ENCODE measurements around the gene ALDH3A1. TPM values are rescaled to one million over a fixed set of nuclear protein-coding genes. Genes with fewer than 3 reads are reported as not detected.

ALDH3A1 gene
- total and polyA plus RNA-seq, 10 donors = 0.36 to 16.1 (median 0.77) TPM; not detected in 1

DNA sequence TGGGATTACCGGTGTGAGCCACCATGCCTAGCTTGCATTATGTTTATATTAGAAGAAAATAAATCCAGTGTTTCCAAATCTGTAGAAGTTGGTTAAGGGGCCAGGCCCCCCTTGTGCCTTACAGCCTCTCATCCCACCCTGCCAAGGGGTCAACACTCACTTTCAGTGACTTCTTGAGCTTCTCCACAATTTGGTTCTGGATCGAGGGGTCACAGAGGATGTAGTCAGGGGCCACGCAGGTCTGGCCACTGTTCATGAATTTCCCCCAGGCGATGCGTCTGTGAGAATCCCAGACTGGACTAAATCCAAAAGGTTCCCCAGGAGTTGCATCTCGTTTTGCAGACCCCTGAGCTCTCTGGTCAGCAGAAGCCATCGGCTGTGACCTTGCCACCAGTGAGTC is 7.2 kb downstream of the ALDH3A1 start:
- TF ChIP-seq POLR2AphosphoS5 (IDR thresholded peaks at IDR 0.05) (no peak), POLR2A (IDR thresholded peaks at IDR 0.05) (no peak)
- TF ChIP-seq, protein P1, sequence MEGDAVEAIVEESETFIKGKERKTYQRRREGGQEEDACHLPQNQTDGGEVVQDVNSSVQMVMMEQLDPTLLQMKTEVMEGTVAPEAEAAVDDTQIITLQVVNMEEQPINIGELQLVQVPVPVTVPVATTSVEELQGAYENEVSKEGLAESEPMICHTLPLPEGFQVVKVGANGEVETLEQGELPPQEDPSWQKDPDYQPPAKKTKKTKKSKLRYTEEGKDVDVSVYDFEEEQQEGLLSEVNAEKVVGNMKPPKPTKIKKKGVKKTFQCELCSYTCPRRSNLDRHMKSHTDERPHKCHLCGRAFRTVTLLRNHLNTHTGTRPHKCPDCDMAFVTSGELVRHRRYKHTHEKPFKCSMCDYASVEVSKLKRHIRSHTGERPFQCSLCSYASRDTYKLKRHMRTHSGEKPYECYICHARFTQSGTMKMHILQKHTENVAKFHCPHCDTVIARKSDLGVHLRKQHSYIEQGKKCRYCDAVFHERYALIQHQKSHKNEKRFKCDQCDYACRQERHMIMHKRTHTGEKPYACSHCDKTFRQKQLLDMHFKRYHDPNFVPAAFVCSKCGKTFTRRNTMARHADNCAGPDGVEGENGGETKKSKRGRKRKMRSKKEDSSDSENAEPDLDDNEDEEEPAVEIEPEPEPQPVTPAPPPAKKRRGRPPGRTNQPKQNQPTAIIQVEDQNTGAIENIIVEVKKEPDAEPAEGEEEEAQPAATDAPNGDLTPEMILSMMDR (IDR thresholded peaks at IDR 0.05 in 8 of 11, conservative IDR thresholded peaks at IDR 0.05 in 3 of 11) = no peak
- no peaks in the 10 kb centered on the region for H3K9me3 ChIP-seq
- H3K27ac ChIP-seq = no peak overlapping the region
- peaks cover 7 to 20% (median 16%) of the 10 kb centered on the region in 6 donors for H3K4me1 ChIP-seq
- no peak for DNase-seq
- H3K4me3 ChIP-seq = no peak overlapping the region
- H3K36me3 ChIP-seq = no peaks in the 10 kb centered on the region
- intact Hi-C loops (cut with DNase I; ENCODE audit: low total_unique reads) = no loop called here
- 85 to 89% (median 86%) methylated on average over 7 of the region's 7 CpGs for WGBS, 5 donors
- peaks cover 0 to 12% (median 0%) of the 10 kb centered on the region in 7 donors for H3K27me3 ChIP-seq (replicated peaks in 1 of 7)

DNA sequence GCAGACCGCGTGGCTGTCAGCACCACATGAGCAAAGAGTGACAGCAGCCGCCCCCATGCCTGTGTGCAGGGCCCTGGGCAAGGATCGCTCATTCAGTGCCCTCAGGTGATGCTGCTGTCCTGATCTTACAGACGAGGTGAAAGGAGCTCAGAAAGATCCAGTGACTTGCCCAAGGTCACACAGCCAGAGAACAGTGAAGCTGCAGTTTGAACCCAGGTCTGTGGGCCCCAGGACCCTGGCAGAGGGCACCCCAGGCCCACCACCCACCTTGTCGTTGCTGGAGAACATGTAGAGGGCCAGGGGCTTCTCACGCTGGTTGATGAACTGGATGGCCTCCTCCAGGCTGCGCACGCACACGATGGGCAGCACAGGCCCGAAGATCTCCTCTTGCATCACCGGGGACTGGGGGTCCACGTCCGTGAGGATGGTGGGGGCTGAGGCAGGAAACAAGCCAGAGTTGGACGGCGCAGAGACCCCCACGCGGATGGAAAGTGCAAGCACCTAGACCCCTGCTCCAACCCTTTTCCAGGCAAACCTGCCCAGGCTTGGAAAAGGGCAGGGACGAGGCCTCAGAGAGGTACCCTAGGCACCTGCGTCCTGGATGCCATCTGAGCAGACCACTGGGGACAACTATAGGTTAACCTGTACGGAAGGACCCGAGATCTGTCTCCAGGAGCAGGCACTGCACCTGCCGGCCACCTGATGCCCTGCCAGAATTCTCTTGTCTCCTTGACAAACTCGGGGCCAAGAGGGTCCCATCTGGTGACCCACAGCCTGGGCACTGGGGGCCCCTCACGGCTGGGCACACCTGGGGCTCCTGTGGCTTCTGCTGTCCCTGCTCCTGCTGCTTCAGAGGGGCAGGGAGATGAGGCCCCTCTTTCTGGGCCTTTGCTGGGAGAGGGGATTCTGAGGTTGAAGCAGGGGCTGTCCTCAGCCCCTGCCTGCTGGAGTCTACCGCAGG is 8.6 kb downstream of the ALDH3A1 start:
- 86 to 93% (median 90%) methylated on average over 11 to 26 of the region's 26 CpGs for WGBS, 5 donors
- Histone ChIP-seq H3K9me3 (no peaks in the 10 kb centered on the region), H3K27me3 (replicated peaks in 1 of 7) (peaks cover 0 to 1% (median 0%) of the 10 kb centered on the region in 7 donors), H3K4me3 (no peak overlapping the region), H3K4me1 (peaks cover 3 to 11% (median 5%) of the 10 kb centered on the region in 6 donors), H3K27ac (no peak overlapping the region), H3K36me3 (no peaks in the 10 kb centered on the region)
- no peak for DNase-seq
- intact Hi-C loops (cut with DNase I; ENCODE audit: low total_unique reads) = no loop called here
- TF ChIP-seq, protein P1 (IDR thresholded peaks at IDR 0.05 in 8 of 11, conservative IDR thresholded peaks at IDR 0.05 in 3 of 11) = no peak
- TF ChIP-seq POLR2AphosphoS5 (IDR thresholded peaks at IDR 0.05) (no peak), POLR2A (IDR thresholded peaks at IDR 0.05) (no peak)

DNA sequence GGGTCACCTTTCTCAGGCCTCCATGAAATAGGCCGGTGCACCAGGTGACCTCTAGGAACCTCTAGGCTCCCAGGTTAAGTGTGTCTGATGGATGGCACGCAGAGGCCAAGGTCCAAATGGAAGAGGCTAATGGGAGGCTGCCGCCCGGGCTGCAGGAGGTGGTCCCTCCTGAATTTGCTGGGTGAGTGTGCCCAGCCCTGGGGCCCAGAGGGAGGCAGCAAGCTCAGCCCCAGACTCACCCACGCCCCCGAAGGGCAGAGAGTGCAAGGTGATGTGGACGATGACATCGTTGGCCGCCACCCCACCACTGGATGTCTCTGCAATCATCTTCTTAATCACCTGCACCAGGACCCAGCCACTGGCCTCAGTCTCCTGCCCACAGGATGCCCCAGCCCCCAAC is 9.3 kb downstream of the ALDH3A1 start:
- Histone ChIP-seq H3K9me3 (no peaks in the 10 kb centered on the region), H3K4me1 (peaks cover 0 to 8% (median 0%) of the 10 kb centered on the region in 6 donors), H3K4me3 (no peak overlapping the region), H3K36me3 (no peaks in the 10 kb centered on the region), H3K27me3 (replicated peaks in 1 of 7) (no peaks in the 10 kb centered on the region), H3K27ac (no peak overlapping the region)
- TF ChIP-seq POLR2AphosphoS5 (IDR thresholded peaks at IDR 0.05) (no peak), POLR2A (IDR thresholded peaks at IDR 0.05) (no peak)
- TF ChIP-seq, protein P1 (IDR thresholded peaks at IDR 0.05 in 8 of 11, conservative IDR thresholded peaks at IDR 0.05 in 3 of 11) = no peak
- DNase-seq = no peak
- intact Hi-C loops (cut with DNase I; ENCODE audit: low total_unique reads) = no loop called here
- WGBS, 5 donors = 93 to 100% (median 95%) methylated on average over 2 to 9 of the region's 9 CpGs; no CpG with 5 or more reads in 1 of the 5 donors

DNA sequence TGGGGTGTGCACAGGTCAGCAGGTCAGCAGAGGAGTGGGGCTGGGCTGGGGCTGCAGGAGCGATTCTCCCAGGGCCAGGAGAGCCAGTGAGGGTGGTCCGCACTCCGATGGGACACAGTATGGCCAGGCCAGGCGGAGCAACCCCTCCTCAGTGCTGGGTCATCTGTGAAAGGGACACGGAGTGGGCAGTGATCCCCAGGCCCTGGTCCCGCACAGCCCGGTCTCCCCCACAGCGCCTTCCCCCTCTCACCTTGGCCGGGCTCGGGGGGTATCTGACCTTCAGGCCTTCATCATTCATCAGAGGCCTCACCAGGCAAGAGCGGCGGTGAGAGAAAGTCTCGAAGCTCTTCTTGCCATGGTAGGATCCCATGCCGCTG is 10.0 kb downstream of the ALDH3A1 start:
- intact Hi-C loops (cut with DNase I; ENCODE audit: low total_unique reads) = no loop called here
- no peaks in the 10 kb centered on the region for H3K9me3 ChIP-seq
- no peak overlapping the region for H3K27ac ChIP-seq
- H3K27me3 ChIP-seq (replicated peaks in 1 of 7) = no peaks in the 10 kb centered on the region
- no peak for DNase-seq
- no peak overlapping the region for H3K4me3 ChIP-seq
- peaks cover 0 to 8% (median 0%) of the 10 kb centered on the region in 6 donors for H3K4me1 ChIP-seq
- TF ChIP-seq POLR2AphosphoS5 (IDR thresholded peaks at IDR 0.05) = no peak
- TF ChIP-seq POLR2A (IDR thresholded peaks at IDR 0.05) = no peak
- H3K36me3 ChIP-seq = no peaks in the 10 kb centered on the region
- WGBS, 5 donors = 90 to 97% (median 95%) methylated on average over 4 to 14 of the region's 14 CpGs

Data from spleen (tissue), 11 donors.